GM21367 (cell line): Measurements from ENCODE around the gene PRM1.

Experiments
- ATAC-seq: cut with Tn5 transposase; IDR thresholded peaks from one replicate; pipeline ENCODE4 v1.9.1; 2021; ENCODE audit not compliant: unreplicated experiment

Gene PRM1

DNA sequence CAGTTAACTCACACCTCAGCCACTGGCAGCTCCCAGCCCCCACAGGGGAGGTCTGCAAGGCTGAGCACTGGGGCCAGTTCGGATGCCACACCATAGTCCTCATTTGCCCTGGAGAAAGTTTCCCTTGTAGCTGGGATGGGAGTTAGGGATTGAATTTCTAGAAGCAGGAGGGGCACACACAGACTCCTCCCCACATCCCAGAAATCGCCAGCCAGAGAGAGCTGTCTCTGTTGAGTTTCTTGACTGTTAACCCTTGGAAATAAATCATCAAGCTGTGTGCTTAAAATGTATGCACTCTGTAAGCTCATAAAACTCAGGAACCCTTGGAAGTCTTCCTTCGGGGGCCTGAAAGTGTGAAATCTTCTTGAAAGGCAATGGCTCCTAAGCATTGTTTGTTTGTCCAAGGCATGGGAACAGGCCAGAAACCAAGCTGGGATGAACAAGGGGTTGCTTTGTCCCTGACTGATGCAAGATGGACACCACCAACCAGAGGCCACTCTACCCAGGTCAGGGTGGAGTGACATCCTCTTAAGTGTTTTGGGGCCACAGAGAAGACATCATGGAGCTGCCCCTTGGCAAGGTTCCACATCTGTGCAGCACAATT is 7.3 kb downstream of the PRM1 start:
- ATAC-seq, result no peak

GRCh38 chr16:11272921-11273720 is 8.0 kb downstream of the PRM1 start, which contains the start of gene PRM3:
PRM3 (minus strand) TSS chr16:11273629; CDS start chr16:11273595, 34 bp downstream.
- no peak for ATAC-seq

DNA sequence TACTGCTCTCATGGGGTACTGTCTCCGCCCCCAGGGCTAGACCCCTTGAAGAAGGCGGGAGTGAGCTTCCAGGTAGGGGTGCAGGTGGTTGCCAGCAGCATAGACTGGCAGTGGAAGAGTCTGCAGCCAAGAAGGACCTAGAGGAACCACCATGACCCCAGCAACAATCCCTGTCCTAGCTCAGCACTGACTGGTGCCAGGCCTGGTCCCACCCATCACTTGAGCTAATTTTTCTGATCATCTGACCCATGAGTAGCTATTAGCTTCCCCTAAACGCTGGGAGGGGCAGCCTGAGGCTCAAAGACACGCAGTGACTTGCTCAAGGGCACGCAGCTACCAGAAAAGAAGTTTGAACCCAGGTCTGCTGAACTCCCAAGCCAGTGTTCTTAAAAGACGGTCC is 8.6 kb downstream of the PRM1 start:
- ATAC-seq, result no peak

GRCh38 chr16:11271610-11272009 is 9.5 kb downstream of the PRM1 start:
- ATAC-seq, result no peak

DNA sequence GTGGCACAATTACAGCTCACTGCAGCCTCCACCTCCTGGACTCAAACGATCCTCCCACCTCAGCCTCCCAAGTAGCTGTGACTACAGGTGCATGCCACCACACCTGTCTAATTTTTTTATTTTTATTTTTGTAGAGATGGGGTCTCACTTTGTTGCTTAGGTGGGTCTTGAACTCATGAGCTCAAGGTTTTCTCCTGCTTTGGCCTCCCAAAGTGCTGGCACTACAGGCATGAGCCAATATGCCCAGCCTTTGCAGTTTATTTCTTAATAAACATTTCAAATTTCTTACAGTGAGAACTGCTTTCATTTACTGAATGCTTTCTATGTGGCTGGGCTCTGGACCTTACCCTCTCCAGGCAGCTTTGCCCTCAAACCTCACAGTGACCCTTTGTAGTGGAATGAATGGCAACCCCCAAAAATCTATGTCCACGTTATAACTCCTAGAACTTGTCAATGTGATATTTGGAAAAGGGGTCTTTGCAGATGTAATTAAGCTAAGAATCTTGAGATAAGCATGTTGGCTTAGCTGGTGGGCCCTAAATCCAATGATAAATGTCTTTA is 10.4 kb downstream of the PRM1 start:
- no peak for ATAC-seq

DNA sequence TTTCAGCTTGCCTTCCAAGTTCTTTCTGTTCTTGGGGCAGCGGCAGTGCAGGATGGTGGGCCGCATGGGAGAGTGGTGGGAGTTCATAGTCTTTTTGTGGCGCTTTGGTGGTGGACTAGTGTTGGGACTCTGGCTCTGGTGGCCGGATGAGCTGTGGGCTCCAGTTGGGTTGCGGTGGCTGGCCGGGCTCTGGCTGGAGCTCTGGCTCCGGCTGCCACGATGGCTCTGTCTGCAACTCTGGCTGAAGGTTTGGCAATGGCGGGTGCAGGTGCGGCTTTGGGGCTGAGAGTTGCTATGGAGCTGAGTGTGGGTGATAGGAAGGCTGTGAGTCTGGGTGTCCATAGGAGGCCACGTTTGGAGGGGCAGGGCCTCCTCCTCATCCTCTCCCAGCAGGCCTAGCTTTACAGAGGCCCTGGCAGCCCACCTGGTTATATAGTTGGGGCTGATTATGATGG is 12.2 kb downstream of the PRM1 start, which contains the start of gene TNP2:
TNP2 (minus strand) TSS at position 405 of the 455 bp plus-strand sequence; CDS start at position 342, 63 bp downstream.
- ATAC-seq, result no peak

DNA sequence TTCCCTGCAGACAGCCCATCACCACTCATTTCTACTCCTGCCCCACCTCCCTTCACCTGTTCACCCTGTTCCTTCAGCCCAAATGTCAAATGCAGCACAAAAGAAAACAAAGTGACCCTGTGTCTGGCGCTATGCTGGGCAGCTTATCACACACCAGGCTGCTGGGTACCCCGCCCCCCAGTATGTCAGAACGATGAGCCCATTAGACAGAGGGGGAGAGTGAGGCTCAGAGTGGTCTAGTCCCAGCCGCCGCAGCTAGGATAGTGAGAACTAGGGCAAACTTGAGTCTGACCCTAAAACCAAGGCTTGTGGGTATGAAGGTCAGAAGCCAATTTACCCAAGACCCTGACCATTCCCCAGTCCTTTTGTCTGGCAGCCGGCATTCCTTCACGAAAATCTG is 16.0 kb downstream of the PRM1 start:
- no peak for ATAC-seq

DNA sequence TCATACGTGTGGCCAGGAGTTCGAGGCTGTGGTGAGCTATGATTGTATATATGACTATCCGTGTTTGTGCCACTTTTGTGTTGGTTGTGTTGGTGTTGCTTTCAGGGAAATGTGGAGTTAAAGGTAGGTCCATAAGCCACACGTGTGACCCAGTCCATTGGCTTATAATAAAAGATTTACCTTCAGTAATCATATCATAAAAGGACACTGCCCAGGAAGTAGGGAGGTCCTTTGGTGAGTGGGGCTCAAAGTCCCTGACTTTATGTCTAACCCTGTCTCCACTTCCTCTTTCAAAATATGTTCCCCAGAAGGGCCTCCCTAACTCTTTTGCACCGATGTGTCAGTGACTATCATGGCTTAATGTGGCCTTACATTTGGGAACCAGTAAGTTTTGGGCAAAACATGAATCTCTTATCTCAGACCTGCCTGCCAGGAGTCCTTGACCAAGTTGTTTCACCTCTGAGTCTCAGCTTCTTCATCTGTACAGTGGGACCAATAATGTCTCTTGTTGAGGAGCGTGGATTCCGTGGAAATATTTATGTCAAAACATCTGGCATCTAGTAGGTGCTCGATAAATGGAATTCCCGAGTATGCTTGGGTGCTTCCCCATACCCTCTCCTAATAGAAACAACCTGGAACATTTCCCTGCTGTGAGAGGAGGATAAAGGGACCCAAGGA is 16.8 kb downstream of the PRM1 start:
- ATAC-seq, result no peak

- no peak for ATAC-seq
Measured at GRCh38 chr16:11263737-11264136, 17.4 kb downstream of the PRM1 start.

- ATAC-seq, result no peak
Measured at GRCh38 chr16:11262915-11263314, 18.2 kb downstream of the PRM1 start.

GRCh38 chr16:11260596-11260966 is 20.5 kb downstream of the PRM1 start:
- ATAC-seq, result no peak

GRCh38 chr16:11259655-11260595 is 21.2 kb downstream of the PRM1 start:
- ATAC-seq, result no peak

- ATAC-seq, result no peak
Measured at GRCh38 chr16:11258553-11259492, 22.3 kb downstream of the PRM1 start.

DNA sequence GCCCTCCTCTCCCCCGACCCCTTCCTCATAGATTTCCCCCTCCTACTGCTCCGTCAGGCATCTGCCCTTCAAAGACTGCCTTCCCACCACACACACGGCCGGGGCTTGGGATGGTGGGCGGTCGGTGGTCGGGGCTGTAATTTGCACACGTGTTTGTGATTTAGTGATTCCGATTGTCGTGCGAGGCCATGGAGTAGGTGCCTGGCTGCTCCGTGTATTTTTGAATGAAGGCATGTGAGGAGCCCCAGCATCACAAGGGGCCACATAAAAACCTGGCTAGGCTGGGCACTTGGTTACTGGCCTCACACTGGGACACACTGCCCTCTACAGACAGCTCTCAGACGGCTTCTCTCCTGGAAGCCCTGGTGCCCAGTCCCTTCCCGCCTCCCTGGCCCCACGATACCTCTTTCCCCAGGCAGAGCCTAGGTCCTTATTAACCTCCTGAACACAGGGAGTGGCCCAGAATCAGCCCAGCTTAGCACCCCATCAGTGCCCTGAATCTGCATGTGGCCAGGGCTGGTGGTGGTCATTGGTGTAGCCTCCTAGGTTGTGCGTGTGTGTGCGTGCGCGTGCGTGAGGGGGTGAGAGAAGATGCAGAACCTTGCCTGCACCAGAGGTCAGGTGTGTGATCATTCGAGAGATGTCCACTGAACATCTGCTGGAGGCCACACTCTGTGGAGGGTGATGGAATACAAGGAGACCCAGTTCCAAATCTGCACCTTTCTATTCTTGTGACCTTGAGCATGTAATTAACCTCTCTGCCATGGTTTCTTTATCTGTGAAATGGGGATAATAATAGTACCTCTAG is 23.8 kb downstream of the PRM1 start:
- no peak for ATAC-seq

- no peak for ATAC-seq
Measured at GRCh38 chr16:11256661-11257130, 24.4 kb downstream of the PRM1 start.

GRCh38 chr16:11255737-11256660 is 25.1 kb downstream of the PRM1 start, which contains the start of gene SOCS1:
SOCS1 (minus strand) TSS chr16:11256204; CDS start chr16:11255478, 726 bp downstream.
- peak; percentile 42 for ATAC-seq
